Testis (tissue), 2 donors: ENCODE data around the gene RBMX.
"Not testable (repeated sequence)": the region's sequence is repeated elsewhere in the genome, so short reads cannot be mapped to it uniquely, and the experiment has no call there.

Source experiments
- CTCF ChIP-seq, 3 experiments: fragments of 450-650 bp in 2 of 3; fragments of 200-600 bp in 1 of 3; sonication (generic) in 1 of 3; IDR thresholded peaks; one replicate each; pipeline ENCODE4 v1.5.1; 2016 to 2019; ENCODE audit warnings: antibody characterized with exemption in 3 of 3, mild to moderate bottlenecking in 2 of 3, moderate library complexity in 1 of 3
- POLR2A ChIP-seq: fragments of 450-650 bp; IDR thresholded peaks from one replicate; pipeline ENCODE4 v1.6.1; 2017; ENCODE audit warnings: antibody characterized with exemption, mild to moderate bottlenecking, moderate library complexity

- not testable (repeated sequence) for TF ChIP-seq CTCF (IDR thresholded peaks at IDR 0.05); POLR2A
Measured at GRCh38 chrX:136874114-136874513, 6.4 kb downstream of the RBMX start.
